ENCODE data around the gene ZNF491. TPM values are rescaled to one million over a fixed set of nuclear protein-coding genes. Genes with fewer than 3 reads are reported as not detected.

ZNF491 gene
- total and polyA plus RNA-seq, 2 donors (not counting 1 experiment from before 2014, with no cell fraction given), result 0.57 to 1.7 TPM

- intact Hi-C loops (cut with micrococcal nuclease), result loop anchor here (1.0 to 5.0 kb wide), 9 partner anchors 34 to 328 kb away; partner anchors contain the start of genes ZNF20 and ZNF439
- peak overlapping the region; percentile 63 to 94 (median 77) for H3K4me3 ChIP-seq (ENCODE audit: control extremely low read depth in 1 of 5, extremely low read depth in 1 of 5, insufficient read depth in 1 of 5, low read depth in 2 of 5, low read length in 4 of 5)
- CTCF ChIA-PET, result interaction anchor here (1.9 to 5.5 kb wide), 3 partner anchors 17 to 326 kb away, joined by 6 to 54 read pairs (median 12); partner anchors contain the start of genes ZNF20 and ZNF491
- H4K20me1 ChIP-seq (ENCODE audit: control insufficient read depth, insufficient read depth, low read length, poor library complexity, severe bottlenecking), result no peaks in the 10 kb centered on the region
- POLR2A ChIA-PET, result interaction anchor here (0.7 kb wide), 1 partner anchor 307 kb away, joined by 3 read pairs; no protein-coding TSS in a partner anchor
- Mint-ChIP-seq H3K4me3 (peak overlapping the region; percentile 87), H3K4me1 (peaks cover 29% of the 10 kb centered on the region), H3K27ac (peak overlapping the region; percentile 50), H3K27me3 (no peaks in the 10 kb centered on the region), H3K9me3 (ENCODE audit: insufficient read depth) (no peaks in the 10 kb centered on the region)
- H3K27me3 ChIP-seq (replicated peaks in 1 of 4; ENCODE audit: control extremely low read depth in 1 of 4, control insufficient read depth in 3 of 4, insufficient read depth in 4 of 4, low read length in 3 of 4), result no peaks in the 10 kb centered on the region
- H3K4me2 ChIP-seq (replicated peaks; ENCODE audit: low read depth, low read length, poor library complexity, severe bottlenecking), result peak overlapping the region; percentile 82
- H3K9me3 ChIP-seq (ENCODE audit: control extremely low read depth in 1 of 3, control insufficient read depth in 2 of 3, insufficient read depth in 1 of 3, low read length in 2 of 3), result no peaks in the 10 kb centered on the region
- ATAC-seq (ENCODE audit: low read depth), result no peak
- peak overlapping the region in 1 of 2 donors; percentile 66 for H3K27ac ChIP-seq (ENCODE audit: low read length in 2 of 2)
- no peak for DNase-seq
- peaks cover 42% of the 10 kb centered on the region for H3K79me2 ChIP-seq (ENCODE audit: control insufficient read depth, insufficient read depth, low read length)
- H3K9ac ChIP-seq (ENCODE audit: low read length), result peak overlapping the region; percentile 81
- H3K36me3 ChIP-seq (replicated peaks in 1 of 2; ENCODE audit: control extremely low read depth in 1 of 2, control insufficient read depth in 1 of 2, extremely low read depth in 1 of 2, insufficient read depth in 2 of 2, low read length in 1 of 2), result no peaks in the 10 kb centered on the region
- H2AFZ ChIP-seq (ENCODE audit: insufficient read depth, low read depth, low read length, poor library complexity, severe bottlenecking), result peak overlapping the region; percentile 90
- 26% methylated on average over 7 of the region's 13 CpGs for WGBS (ENCODE audit: insufficient coverage)
- TF ChIP-seq, protein P1, sequence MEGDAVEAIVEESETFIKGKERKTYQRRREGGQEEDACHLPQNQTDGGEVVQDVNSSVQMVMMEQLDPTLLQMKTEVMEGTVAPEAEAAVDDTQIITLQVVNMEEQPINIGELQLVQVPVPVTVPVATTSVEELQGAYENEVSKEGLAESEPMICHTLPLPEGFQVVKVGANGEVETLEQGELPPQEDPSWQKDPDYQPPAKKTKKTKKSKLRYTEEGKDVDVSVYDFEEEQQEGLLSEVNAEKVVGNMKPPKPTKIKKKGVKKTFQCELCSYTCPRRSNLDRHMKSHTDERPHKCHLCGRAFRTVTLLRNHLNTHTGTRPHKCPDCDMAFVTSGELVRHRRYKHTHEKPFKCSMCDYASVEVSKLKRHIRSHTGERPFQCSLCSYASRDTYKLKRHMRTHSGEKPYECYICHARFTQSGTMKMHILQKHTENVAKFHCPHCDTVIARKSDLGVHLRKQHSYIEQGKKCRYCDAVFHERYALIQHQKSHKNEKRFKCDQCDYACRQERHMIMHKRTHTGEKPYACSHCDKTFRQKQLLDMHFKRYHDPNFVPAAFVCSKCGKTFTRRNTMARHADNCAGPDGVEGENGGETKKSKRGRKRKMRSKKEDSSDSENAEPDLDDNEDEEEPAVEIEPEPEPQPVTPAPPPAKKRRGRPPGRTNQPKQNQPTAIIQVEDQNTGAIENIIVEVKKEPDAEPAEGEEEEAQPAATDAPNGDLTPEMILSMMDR (IDR thresholded peaks at IDR 0.05), result no peak
- no peak for TF ChIP-seq EZH2 (IDR thresholded peaks at IDR 0.05; ENCODE audit: borderline replicate concordance, insufficient read depth, low read depth, low read length, poor library complexity, severe bottlenecking)
- H3K4me1 ChIP-seq (ENCODE audit: control insufficient read depth in 2 of 2, insufficient read depth in 2 of 2, low read length in 2 of 2), result peaks cover 4 to 14% of the 10 kb centered on the region in 2 donors
These were observed 16.3 kb downstream of the ZNF491 start for GRCh38 chr19:11814700-11815035.

GRCh38 chr19:11821474-11822109 is 23.3 kb downstream of the ZNF491 start:
- ChIA-PET CTCF (no interaction called here), POLR2A (no interaction called here)
- Histone ChIP-seq H3K79me2 (ENCODE audit: control insufficient read depth, insufficient read depth, low read length) (peaks cover 44% of the 10 kb centered on the region), H3K27me3 (replicated peaks in 1 of 4; ENCODE audit: control extremely low read depth in 1 of 4, control insufficient read depth in 3 of 4, insufficient read depth in 4 of 4, low read length in 3 of 4) (no peaks in the 10 kb centered on the region), H2AFZ (ENCODE audit: insufficient read depth, low read depth, low read length, poor library complexity, severe bottlenecking) (no peak overlapping the region), H3K4me3 (ENCODE audit: control extremely low read depth in 1 of 5, extremely low read depth in 1 of 5, insufficient read depth in 1 of 5, low read depth in 2 of 5, low read length in 4 of 5) (no peak overlapping the region), H3K9ac (ENCODE audit: low read length) (no peak overlapping the region), H3K4me2 (replicated peaks; ENCODE audit: low read depth, low read length, poor library complexity, severe bottlenecking) (no peak overlapping the region), H3K27ac (ENCODE audit: low read length in 2 of 2) (no peak overlapping the region), H3K36me3 (replicated peaks in 1 of 2; ENCODE audit: control extremely low read depth in 1 of 2, control insufficient read depth in 1 of 2, extremely low read depth in 1 of 2, insufficient read depth in 2 of 2, low read length in 1 of 2) (peaks cover 0 to 9% of the 10 kb centered on the region in 2 experiments), H4K20me1 (ENCODE audit: control insufficient read depth, insufficient read depth, low read length, poor library complexity, severe bottlenecking) (no peaks in the 10 kb centered on the region), H3K9me3 (ENCODE audit: control extremely low read depth in 1 of 3, control insufficient read depth in 2 of 3, insufficient read depth in 1 of 3, low read length in 2 of 3) (no peaks in the 10 kb centered on the region), H3K4me1 (ENCODE audit: control insufficient read depth in 2 of 2, insufficient read depth in 2 of 2, low read length in 2 of 2) (no peaks in the 10 kb centered on the region)
- TF ChIP-seq, protein P1 (IDR thresholded peaks at IDR 0.05), result no peak
- no peak for TF ChIP-seq EZH2 (IDR thresholded peaks at IDR 0.05; ENCODE audit: borderline replicate concordance, insufficient read depth, low read depth, low read length, poor library complexity, severe bottlenecking)
- intact Hi-C loops (cut with micrococcal nuclease), result no loop called here
- H3K4me1 Mint-ChIP-seq, result peaks cover 13% of the 10 kb centered on the region
- no peak overlapping the region for H3K4me3 Mint-ChIP-seq
- no peaks in the 10 kb centered on the region for H3K9me3 Mint-ChIP-seq (ENCODE audit: insufficient read depth)
- H3K27me3 Mint-ChIP-seq, result no peaks in the 10 kb centered on the region
- no peak overlapping the region for H3K27ac Mint-ChIP-seq
- DNase-seq, result no peak
- WGBS (ENCODE audit: insufficient coverage), result 100% methylated on average over 3 of the region's 5 CpGs
- no peak for ATAC-seq (ENCODE audit: low read depth)

Data from B cell (primary cell).